NCI-H82 treated with DMSO at 0.1 percent for 48 hours (cell line): ENCODE measurements around the gene GALR1.

ENCODE experiments used
- DNase-seq: peaks from one replicate; lab custom pipeline; 2025; ENCODE audit not compliant: unreplicated experiment; lab: John Stamatoyannopoulos, UW

Gene GALR1

GRCh38 chr18:77320971-77321559 is 71.4 kb downstream of the GALR1 start:
- DNase-seq, result no peak

DNA sequence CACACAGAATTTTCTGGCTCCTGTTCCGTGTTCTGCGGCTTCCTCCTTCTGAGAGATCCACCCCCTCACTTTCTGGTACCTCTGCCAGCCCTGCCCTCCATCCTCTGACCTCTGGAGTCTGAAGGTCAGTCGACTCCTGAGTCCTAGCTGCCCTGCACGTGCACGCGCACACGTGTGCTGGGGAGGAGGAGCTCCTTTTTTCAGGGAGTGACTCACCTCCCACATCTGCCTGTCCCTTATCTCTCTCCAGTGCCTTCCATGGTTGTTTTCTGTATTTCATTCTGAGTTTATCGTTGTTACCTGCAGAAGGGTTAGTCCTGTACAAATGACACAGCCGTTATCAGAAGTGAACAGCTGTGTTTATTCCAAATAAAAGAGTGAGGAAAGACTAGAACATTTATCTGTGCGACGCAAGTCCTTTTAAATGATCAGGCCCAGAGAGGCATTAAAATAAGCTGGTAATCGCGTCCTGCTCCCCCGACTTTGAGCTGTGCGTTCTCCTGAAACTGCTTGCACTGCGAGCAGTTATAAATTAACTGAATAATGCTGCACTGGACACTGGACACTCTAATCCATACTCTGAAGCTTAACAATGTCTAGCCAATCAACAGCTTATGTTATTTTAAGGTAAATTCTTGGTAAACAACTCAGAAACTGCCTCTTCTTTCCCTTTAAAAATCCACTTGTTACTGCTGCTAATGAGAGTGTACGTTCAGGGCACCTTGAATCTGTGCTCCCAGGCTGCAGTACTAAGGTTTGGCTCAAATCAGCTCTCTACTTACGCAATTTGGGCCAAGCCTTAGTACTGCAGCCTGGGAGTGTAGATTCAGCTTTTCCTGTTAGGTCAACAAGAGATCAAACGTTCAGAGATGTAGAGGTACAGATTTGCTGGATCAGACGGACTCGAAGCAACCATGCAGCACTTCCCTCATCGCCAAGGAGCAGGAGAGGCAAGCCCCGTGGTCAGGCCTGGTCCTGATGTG is 72.5 kb downstream of the GALR1 start:
- DNase-seq, result no peak

GRCh38 chr18:77323640-77324299 is 74.1 kb downstream of the GALR1 start:
- DNase-seq, result no peak
